Stomach (tissue), 9 donors: ENCODE data around the gene ANKRD12. TPM values are rescaled to one million over a fixed set of nuclear protein-coding genes. Genes with fewer than 3 reads are reported as not detected.
"Not testable (repeated sequence)": the region's sequence is repeated elsewhere in the genome, so short reads cannot be mapped to it uniquely, and the experiment has no call there.

Experiments used
- DNase-seq, 2 donors: peaks; one replicate each; pipeline versions ENCODE4 v3.0.0 to v3.0.0-alpha.2; 2013 to 2019
- H3K27ac ChIP-seq, 5 donors: fragments of 200-600 bp in 4 of 5; sonication (generic) in 4 of 5; one replicate each; pipeline ENCODE4 v1.5.1; 2013 to 2019; ENCODE audit warnings: mild to moderate bottlenecking in 1 of 5, moderate library complexity in 1 of 5
- H3K27me3 ChIP-seq, 3 donors: fragments of 200-600 bp; sonication (generic); one replicate each; pipeline ENCODE4 v1.5.1; 2017 to 2019; ENCODE audit warnings: mixed run types in 1 of 3
- H3K36me3 ChIP-seq, 4 donors: fragments of 200-600 bp; sonication (generic); 1 replicate in 3 of 4; 2 replicates in 1 of 4; pipeline ENCODE4 v1.5.1; 2016 to 2019
- H3K4me1 ChIP-seq, 4 donors: fragments of 200-600 bp; sonication (generic); one replicate each; pipeline ENCODE4 v1.5.1; 2016 to 2019
- H3K4me3 ChIP-seq, 4 donors: fragments of 200-600 bp; sonication (generic) in 3 of 4; one replicate each; pipeline ENCODE4 v1.5.1; 2016 to 2019; ENCODE audit warnings: mild to moderate bottlenecking in 1 of 4
- H3K9me3 ChIP-seq, 4 donors: fragments of 200-600 bp; sonication (generic); one replicate each; pipeline ENCODE4 v1.5.1; 2016 to 2019
- CTCF ChIP-seq, 7 experiments: fragments of 450-650 bp in 4 of 7; fragments of 200-600 bp in 3 of 7; sonication (generic) in 3 of 7; IDR thresholded peaks; one replicate each; pipeline ENCODE4 v1.5.1; 2016 to 2019; ENCODE audit warnings: antibody characterized with exemption in 7 of 7, control low read depth in 2 of 7, mild to moderate bottlenecking in 1 of 7
- EP300 ChIP-seq: sonication (generic); formaldehyde crosslinking; IDR thresholded peaks from one replicate; pipeline ENCODE4 v1.6.1; 2017; ENCODE audit warnings: antibody characterized with exemption
- POLR2A ChIP-seq, 4 donors: fragments of 450-650 bp; IDR thresholded peaks; one replicate each; pipeline ENCODE4 v1.6.1; 2016; ENCODE audit warnings: antibody characterized with exemption in 4 of 4, control low read depth in 2 of 4, mild to moderate bottlenecking in 1 of 4, moderate library complexity in 1 of 4
- POLR2AphosphoS5 ChIP-seq, 3 donors: sonication (generic); formaldehyde crosslinking; IDR thresholded peaks; one replicate each; pipeline ENCODE4 v1.6.1; 2016; ENCODE audit warnings: antibody characterized with exemption in 3 of 3
- WGBS, 5 donors: extraction: QIAGEN DNeasy Blood & Tissue Kit in 3 of 5; methylation state at CpG; one replicate each; pipeline versions ENCODE4 v1.1.5 to v1.1.7; 2013 to 2018; 5-methylcytosine and 5-hydroxymethylcytosine counted together
- intact Hi-C: fragments of 100-400 bp; cut with DNase I; formaldehyde crosslinking; loops from one replicate; pipeline ENCODE4 v1.15.1; 2023; ENCODE audit warnings: low total_unique reads
- polyA plus RNA-seq, 3 donors: library from polyadenylated mRNA; stranded (reverse); fragments of 200-250 nt; gene quantifications; one replicate each; pipeline ENCODE4 v1.2.3, GENCODE V29; 2013
- total RNA-seq, 5 donors: library from RNA; depleted of rRNA; stranded (reverse); fragments of >200 nt; gene quantifications; one replicate each; pipeline versions ENCODE4 v1.1.0 to v1.2.3, GENCODE V29; 2014 to 2016
- donor health status: healthy with polysubstance abuse.
- donor health status: Bipolar disorder and iron deficiency.
- donor health status: healthy.

ANKRD12 gene
- total and polyA plus RNA-seq, 8 donors = 10.0 to 85.5 (median 46.0) TPM

- intact Hi-C loops = no loop called here
- no peaks in the 10 kb centered on the region for H3K27me3 ChIP-seq
Observed at GRCh38 chr18:9090578-9090977, 46.0 kb upstream of the ANKRD12 start.

GRCh38 chr18:9091066-9091476 lies 45.5 kb upstream of the ANKRD12 start:
- H3K27me3 ChIP-seq = no peaks in the 10 kb centered on the region
- intact Hi-C loops = no loop called here
- TF ChIP-seq POLR2AphosphoS5 (IDR thresholded peaks at IDR 0.05) = no peak
- no peak for TF ChIP-seq POLR2A (IDR thresholded peaks at IDR 0.05)
- TF ChIP-seq CTCF (IDR thresholded peaks at IDR 0.05) = no peak
- TF ChIP-seq EP300 = no peak
- WGBS, 5 donors = 73 to 90% (median 80%) methylated on average over 4 of the region's 4 CpGs
- DNase-seq = no peak
- H3K4me1 ChIP-seq = peaks cover 14 to 34% (median 19%) of the 10 kb centered on the region in 4 donors
- H3K9me3 ChIP-seq = no peaks in the 10 kb centered on the region
- no peak overlapping the region for H3K27ac ChIP-seq
- no peak overlapping the region for H3K4me3 ChIP-seq
- no peaks in the 10 kb centered on the region for H3K36me3 ChIP-seq

More at GRCh38 chr18:9090578-9090977, 46.0 kb upstream of the ANKRD12 start:
- Histone ChIP-seq H3K4me3 (no peak overlapping the region), H3K36me3 (no peaks in the 10 kb centered on the region), H3K27ac (no peak overlapping the region), H3K9me3 (no peaks in the 10 kb centered on the region), H3K4me1 (peaks cover 13 to 30% (median 16%) of the 10 kb centered on the region in 4 donors)
- 92 to 97% (median 95%) methylated on average over 5 of the region's 5 CpGs for WGBS, 5 donors
- DNase-seq = no peak
- TF ChIP-seq EP300 = no peak
- TF ChIP-seq CTCF (IDR thresholded peaks at IDR 0.05) = no peak
- no peak for TF ChIP-seq POLR2AphosphoS5 (IDR thresholded peaks at IDR 0.05)
- TF ChIP-seq POLR2A (IDR thresholded peaks at IDR 0.05) = no peak

- TF ChIP-seq EP300 = no peak
- no peak for TF ChIP-seq CTCF (IDR thresholded peaks at IDR 0.05)
- TF ChIP-seq POLR2A (IDR thresholded peaks at IDR 0.05) = no peak
- no peak for TF ChIP-seq POLR2AphosphoS5 (IDR thresholded peaks at IDR 0.05)
- Histone ChIP-seq H3K27me3 (no peaks in the 10 kb centered on the region), H3K9me3 (no peaks in the 10 kb centered on the region), H3K4me1 (peaks cover 14 to 34% (median 19%) of the 10 kb centered on the region in 4 donors), H3K36me3 (no peaks in the 10 kb centered on the region), H3K27ac (no peak overlapping the region), H3K4me3 (no peak overlapping the region)
- intact Hi-C loops = no loop called here
- no peak for DNase-seq
- 35 to 67% (median 48%) methylated on average over 2 of the region's 2 CpGs for WGBS, 5 donors
Observed at GRCh38 chr18:9092665-9093064, 43.9 kb upstream of the ANKRD12 start.

GRCh38 chr18:9093109-9093508 lies 43.5 kb upstream of the ANKRD12 start:
- H3K27me3 ChIP-seq, intact Hi-C loops: not testable (repeated sequence)

GRCh38 chr18:9094307-9095226 lies 42.0 kb upstream of the ANKRD12 start:
- Histone ChIP-seq H3K9me3 (no peaks in the 10 kb centered on the region), H3K4me3 (no peak overlapping the region), H3K27ac (peak overlapping the region in 4 of 5 donors; percentile 44 to 75 (median 69)), H3K4me1 (peaks cover 14 to 34% (median 19%) of the 10 kb centered on the region in 4 donors), H3K27me3 (no peaks in the 10 kb centered on the region), H3K36me3 (no peaks in the 10 kb centered on the region)
- DNase-seq = peak in 1 of 2 donors; percentile 65
- 48 to 57% (median 50%) methylated on average over 7 of the region's 7 CpGs for WGBS, 5 donors
- intact Hi-C loops = no loop called here
- no peak for TF ChIP-seq POLR2AphosphoS5 (IDR thresholded peaks at IDR 0.05)
- no peak for TF ChIP-seq CTCF (IDR thresholded peaks at IDR 0.05)
- TF ChIP-seq POLR2A (IDR thresholded peaks at IDR 0.05) = no peak
- TF ChIP-seq EP300 = no peak

More at GRCh38 chr18:9093109-9093508, 43.5 kb upstream of the ANKRD12 start:
- not testable (repeated sequence) for H3K4me3 ChIP-seq, DNase-seq, H3K9me3 ChIP-seq, H3K36me3 ChIP-seq, H3K27ac ChIP-seq
- H3K4me1 ChIP-seq = peaks cover 14 to 34% (median 19%) of the 10 kb centered on the region in 4 donors
- 76 to 95% (median 91%) methylated on average over 2 to 3 of the region's 3 CpGs for WGBS, 5 donors
